ENCODE measurements around the gene ZNF723. TPM values are rescaled to one million over a fixed set of nuclear protein-coding genes. Genes with fewer than 3 reads are reported as not detected.

Gene ZNF723
- total and polyA plus RNA-seq, 2 of the 4 experiments (the other 2 are of a cell fraction): not detected

DNA sequence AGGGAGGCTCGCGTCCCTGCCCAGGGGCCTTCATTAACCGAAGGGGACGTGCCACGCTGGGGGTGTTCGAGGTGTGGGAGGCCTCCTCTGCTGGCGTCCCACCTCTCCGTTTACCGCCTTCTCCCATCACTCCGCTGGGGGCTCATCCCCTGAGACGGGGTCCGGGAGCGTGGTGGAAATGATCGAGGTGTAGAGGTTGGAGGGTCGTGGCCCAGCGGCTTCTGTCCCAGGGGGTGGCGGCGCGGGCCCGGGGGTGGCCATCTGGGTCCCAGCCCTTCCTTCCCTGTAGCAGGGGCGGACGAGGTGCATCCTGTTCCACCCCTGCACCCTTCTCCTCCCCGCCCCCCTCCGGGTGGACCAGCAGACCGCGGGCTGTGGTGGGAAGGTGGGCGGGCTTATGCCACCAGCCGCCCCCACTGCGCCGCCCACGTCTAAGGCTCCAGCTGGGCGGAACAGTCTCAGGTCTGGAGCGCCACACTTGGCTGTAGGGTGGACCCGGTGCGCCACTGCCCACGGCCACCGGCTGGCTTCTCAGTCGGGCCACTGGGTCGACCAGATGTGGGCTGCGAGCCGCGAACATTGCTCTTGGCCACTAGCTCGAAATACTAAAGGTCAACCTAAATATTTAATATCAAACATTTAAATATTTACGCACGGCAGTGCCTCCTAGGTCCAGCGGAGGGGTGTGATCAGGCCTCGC is 69.5 kb downstream of the ZNF723 start:
- H2BK120ac ChIP-seq (ENCODE audit: low read depth, low read length): no peak overlapping the region
- ChIA-PET CTCF (no interaction called here), POLR2A (ENCODE audit: unreplicated experiment) (no interaction called here)
- H3K4me2 ChIP-seq (ENCODE audit: low read depth, low read length): no peak overlapping the region
- H4K5ac ChIP-seq (ENCODE audit: low read depth, low read length): no peak overlapping the region
- no peak overlapping the region for H3K4me3 ChIP-seq (ENCODE audit: insufficient read depth, low read depth, low read length)
- H2AK9ac ChIP-seq (replicated peaks; ENCODE audit: low read depth, low read length, poor library complexity): no peak overlapping the region
- no TSS peak for BruUV-seq (replicated peaks)
- no peak overlapping the region for H3K4ac ChIP-seq (ENCODE audit: low read depth, low read length)
- peaks cover 29% of the 10 kb centered on the region for H3K9me3 ChIP-seq (ENCODE audit: control insufficient read depth, insufficient read depth, low read length)
- H4K20me1 ChIP-seq (ENCODE audit: insufficient read depth, low read length): no peaks in the 10 kb centered on the region
- no peak overlapping the region for H3K18ac ChIP-seq (ENCODE audit: low read depth, low read length)
- H2BK5ac ChIP-seq (ENCODE audit: low read depth, low read length, poor library complexity, severe bottlenecking): no peak overlapping the region
- 95% methylated on average over 15 of the region's 47 CpGs; no CpG with 5 or more reads in 1 of the 2 experiments for WGBS, 2 experiments (ENCODE audit: extremely low coverage in 2 of 2, insufficient read length in 1 of 2)
- no peaks in the 10 kb centered on the region for H3K36me3 ChIP-seq (ENCODE audit: control insufficient read depth, insufficient read depth, low read length)
- TF ChIP-seq, protein P1, sequence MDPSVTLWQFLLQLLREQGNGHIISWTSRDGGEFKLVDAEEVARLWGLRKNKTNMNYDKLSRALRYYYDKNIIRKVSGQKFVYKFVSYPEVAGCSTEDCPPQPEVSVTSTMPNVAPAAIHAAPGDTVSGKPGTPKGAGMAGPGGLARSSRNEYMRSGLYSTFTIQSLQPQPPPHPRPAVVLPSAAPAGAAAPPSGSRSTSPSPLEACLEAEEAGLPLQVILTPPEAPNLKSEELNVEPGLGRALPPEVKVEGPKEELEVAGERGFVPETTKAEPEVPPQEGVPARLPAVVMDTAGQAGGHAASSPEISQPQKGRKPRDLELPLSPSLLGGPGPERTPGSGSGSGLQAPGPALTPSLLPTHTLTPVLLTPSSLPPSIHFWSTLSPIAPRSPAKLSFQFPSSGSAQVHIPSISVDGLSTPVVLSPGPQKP (IDR thresholded peaks at IDR 0.05; ENCODE audit: borderline replicate concordance, low read depth, low read length): no peak
- TF ChIP-seq CHD1 (IDR thresholded peaks at IDR 0.05; ENCODE audit: low read depth, low read length) (no peak), RFX5 (IDR thresholded peaks at IDR 0.05; ENCODE audit: low read depth, low read length) (no peak), FOS (IDR thresholded peaks at IDR 0.05; ENCODE audit: low read depth, low read length) (no peak), SMC3 (IDR thresholded peaks at IDR 0.05; ENCODE audit: low read depth, low read length) (no peak), RCOR1 (IDR thresholded peaks at IDR 0.05; ENCODE audit: insufficient replicate concordance, low read length) (no peak), NFE2L2 (IDR thresholded peaks at IDR 0.05; ENCODE audit: low read depth, low read length) (no peak), CEBPB (IDR thresholded peaks at IDR 0.05; ENCODE audit: low read depth, low read length) (no peak), MAFK (IDR thresholded peaks at IDR 0.05; ENCODE audit: low read depth, low read length) (no peak), MXI1 (IDR thresholded peaks at IDR 0.05; ENCODE audit: borderline replicate concordance, low read depth, low read length) (no peak), MAZ (IDR thresholded peaks at IDR 0.05; ENCODE audit: borderline replicate concordance, low read depth, low read length) (no peak), BHLHE40 (IDR thresholded peaks at IDR 0.05; ENCODE audit: low read depth, low read length) (no peak), RAD21 (IDR thresholded peaks at IDR 0.05; ENCODE audit: low read length) (no peak), POLR2A (IDR thresholded peaks at IDR 0.05; ENCODE audit: low read depth, low read length) (no peak)
- TF ChIP-seq, protein P2, sequence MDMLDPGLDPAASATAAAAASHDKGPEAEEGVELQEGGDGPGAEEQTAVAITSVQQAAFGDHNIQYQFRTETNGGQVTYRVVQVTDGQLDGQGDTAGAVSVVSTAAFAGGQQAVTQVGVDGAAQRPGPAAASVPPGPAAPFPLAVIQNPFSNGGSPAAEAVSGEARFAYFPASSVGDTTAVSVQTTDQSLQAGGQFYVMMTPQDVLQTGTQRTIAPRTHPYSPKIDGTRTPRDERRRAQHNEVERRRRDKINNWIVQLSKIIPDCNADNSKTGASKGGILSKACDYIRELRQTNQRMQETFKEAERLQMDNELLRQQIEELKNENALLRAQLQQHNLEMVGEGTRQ (IDR thresholded peaks at IDR 0.05; ENCODE audit: low read depth, low read length): no peak
- TF ChIP-seq, protein P3, sequence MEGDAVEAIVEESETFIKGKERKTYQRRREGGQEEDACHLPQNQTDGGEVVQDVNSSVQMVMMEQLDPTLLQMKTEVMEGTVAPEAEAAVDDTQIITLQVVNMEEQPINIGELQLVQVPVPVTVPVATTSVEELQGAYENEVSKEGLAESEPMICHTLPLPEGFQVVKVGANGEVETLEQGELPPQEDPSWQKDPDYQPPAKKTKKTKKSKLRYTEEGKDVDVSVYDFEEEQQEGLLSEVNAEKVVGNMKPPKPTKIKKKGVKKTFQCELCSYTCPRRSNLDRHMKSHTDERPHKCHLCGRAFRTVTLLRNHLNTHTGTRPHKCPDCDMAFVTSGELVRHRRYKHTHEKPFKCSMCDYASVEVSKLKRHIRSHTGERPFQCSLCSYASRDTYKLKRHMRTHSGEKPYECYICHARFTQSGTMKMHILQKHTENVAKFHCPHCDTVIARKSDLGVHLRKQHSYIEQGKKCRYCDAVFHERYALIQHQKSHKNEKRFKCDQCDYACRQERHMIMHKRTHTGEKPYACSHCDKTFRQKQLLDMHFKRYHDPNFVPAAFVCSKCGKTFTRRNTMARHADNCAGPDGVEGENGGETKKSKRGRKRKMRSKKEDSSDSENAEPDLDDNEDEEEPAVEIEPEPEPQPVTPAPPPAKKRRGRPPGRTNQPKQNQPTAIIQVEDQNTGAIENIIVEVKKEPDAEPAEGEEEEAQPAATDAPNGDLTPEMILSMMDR (conservative IDR thresholded peaks at IDR 0.05; ENCODE audit: low read depth, low read length): no peak
- no peaks in the 10 kb centered on the region for H3K4me1 ChIP-seq (ENCODE audit: control insufficient read depth, insufficient read depth, low read length)
- no peak overlapping the region for H2BK20ac ChIP-seq (ENCODE audit: low read depth, low read length)
- no peak for ATAC-seq (ENCODE audit: low read depth)
- no peaks in the 10 kb centered on the region for H3K79me1 ChIP-seq (ENCODE audit: low read depth in 1 of 2, low read length in 2 of 2)
- no peak overlapping the region for H4K8ac ChIP-seq (ENCODE audit: low read depth in 2 of 2, low read length in 2 of 2)
- H3K27me3 ChIP-seq (ENCODE audit: control insufficient read depth, insufficient read depth, low read length): no peaks in the 10 kb centered on the region
- intact Hi-C loops (cut with micrococcal nuclease) (no loop called here), in situ Hi-C loops (cut with MboI; ENCODE audit: low sequenced_read_pairs) (no loop called here), dilution Hi-C loops (cut with HindIII; ENCODE audit: low sequenced_read_pairs, unreplicated experiment) (no loop called here)
- no peak overlapping the region for H2BK15ac ChIP-seq (ENCODE audit: low read depth, low read length)
- no peak overlapping the region for H4K91ac ChIP-seq (ENCODE audit: insufficient read depth, low read depth, low read length)
- no peak for DNase-seq
- H2AK5ac ChIP-seq (ENCODE audit: low read depth, low read length): no peak overlapping the region
- H3K9me1 ChIP-seq (ENCODE audit: insufficient read depth, low read length): no peaks in the 10 kb centered on the region
- no peak overlapping the region for H3K27ac ChIP-seq (ENCODE audit: insufficient read depth, low read length)
- no peak overlapping the region for H3K23ac ChIP-seq (ENCODE audit: low read depth, low read length)
- no peak overlapping the region for H3K56ac ChIP-seq (ENCODE audit: extremely low read depth, insufficient read depth, low read length)
- no peak overlapping the region for H3K9ac ChIP-seq (ENCODE audit: low read depth, low read length)
- H2AFZ ChIP-seq (replicated peaks; ENCODE audit: low read length, poor library complexity): no peak overlapping the region
- H3K14ac ChIP-seq (replicated peaks; ENCODE audit: low read depth, low read length): no peak overlapping the region
